SK-N-MC (cell line): ENCODE data around the gene C6orf136.

Source experiments
- DNase-seq: peaks from one replicate; pipeline ENCODE4 v3.0.0-alpha.2; 2011; ENCODE audit warnings: low read depth, low spot score
- H3K27ac ChIP-seq: fragments of 200-600 bp; sonication (generic); 2 replicates; pipeline ENCODE4 v1.5.1; 2016; ENCODE audit warnings: mixed run types
- H3K36me3 ChIP-seq: fragments of 200-600 bp; sonication (generic); 2 replicates; pipeline ENCODE4 v1.6.1; 2017; ENCODE audit warnings: antibody characterized with exemption, low read length, mixed read lengths; ENCODE audit not compliant: insufficient read depth
- H3K4me3 ChIP-seq: fragments of 200-600 bp; sonication (generic); 2 replicates; pipeline ENCODE4 v1.5.1; 2016
- H3K9ac ChIP-seq: fragments of 200-600 bp; sonication (generic); 2 replicates; pipeline ENCODE4 v1.8.0; 2017; ENCODE audit warnings: mixed run types, mixed read lengths; ENCODE audit not compliant: insufficient read length
- H3K9me3 ChIP-seq: fragments of 200-600 bp; sonication (generic); 2 replicates; pipeline ENCODE4 v1.6.1; 2017; ENCODE audit warnings: low read depth, mild to moderate bottlenecking, antibody characterized with exemption, low read length, moderate library complexity, mixed read lengths
- EZH2 ChIP-seq: fragments of 200-600 bp; sonication (generic); IDR thresholded peaks from one replicate; pipeline ENCODE4 v1.6.1; 2017; ENCODE audit warnings: antibody characterized with exemption
- FOXP2 ChIP-seq: optimal IDR thresholded peaks from 2 replicates; pipeline ENCODE3; 2011; ENCODE audit warnings: mild to moderate bottlenecking, moderate library complexity; ENCODE audit not compliant: insufficient read depth; ENCODE audit errors: extremely low read length, control extremely low read depth
- POLR2AphosphoS5 ChIP-seq: IDR thresholded peaks from 2 replicates; pipeline ENCODE4 v1.6.1; 2012; ENCODE audit warnings: mild to moderate bottlenecking, low read depth, low read length, borderline replicate concordance

The C6orf136 gene

GRCh38 chr6:30682143-30683117 is 35.5 kb downstream of the C6orf136 start:
- H3K36me3 ChIP-seq = peaks cover 5% of the 10 kb centered on the region
- H3K27ac ChIP-seq = peak overlapping the region; percentile 83
- peak overlapping the region; percentile 74 for H3K9ac ChIP-seq
- TF ChIP-seq EZH2 (no peak), FOXP2 (no peak), POLR2AphosphoS5 (peak; percentile 61)
- peak overlapping the region; percentile 78 for H3K4me3 ChIP-seq
- H3K9me3 ChIP-seq = no peaks in the 10 kb centered on the region
- DNase-seq = no peak

GRCh38 chr6:30683183-30683979 is 36.4 kb downstream of the C6orf136 start:
- H3K9me3 ChIP-seq = no peaks in the 10 kb centered on the region
- H3K4me3 ChIP-seq = peak overlapping the region; percentile 78
- H3K9ac ChIP-seq = peak overlapping the region; percentile 74
- peaks cover 5% of the 10 kb centered on the region for H3K36me3 ChIP-seq
- TF ChIP-seq EZH2 (no peak), FOXP2 (no peak), POLR2AphosphoS5 (no peak)
- H3K27ac ChIP-seq = peak overlapping the region; percentile 83
- no peak for DNase-seq

GRCh38 chr6:30683980-30684338 is 37.0 kb downstream of the C6orf136 start:
- TF ChIP-seq FOXP2 (no peak), POLR2AphosphoS5 (no peak), EZH2 (no peak)
- no peak for DNase-seq
- Histone ChIP-seq H3K36me3 (no peaks in the 10 kb centered on the region; the same call in 1 of the 2 replicates), H3K9ac (peak overlapping the region; percentile 74), H3K4me3 (peak overlapping the region; percentile 78), H3K9me3 (no peaks in the 10 kb centered on the region), H3K27ac (peak overlapping the region; percentile 83; the same call in 1 of the 2 replicates)

GRCh38 chr6:30684386-30685156 is 37.6 kb downstream of the C6orf136 start:
- H3K4me3 ChIP-seq = peak overlapping the region; percentile 78

GRCh38 chr6:30685157-30686008 is 38.5 kb downstream of the C6orf136 start:
- DNase-seq = no peak
- H3K27ac ChIP-seq = no peak overlapping the region
- H3K9ac ChIP-seq = peak overlapping the region; percentile 81
- peak overlapping the region; percentile 96 for H3K4me3 ChIP-seq
- no peaks in the 10 kb centered on the region for H3K9me3 ChIP-seq
- no peak for TF ChIP-seq FOXP2
- no peak for TF ChIP-seq EZH2
- no peak for TF ChIP-seq POLR2AphosphoS5
- no peaks in the 10 kb centered on the region for H3K36me3 ChIP-seq

More at GRCh38 chr6:30684386-30685156, 37.6 kb downstream of the C6orf136 start:
- no peak for TF ChIP-seq FOXP2
- no peak for TF ChIP-seq POLR2AphosphoS5
- no peak for TF ChIP-seq EZH2
- H3K9ac ChIP-seq = peak overlapping the region; percentile 74
- H3K9me3 ChIP-seq = no peaks in the 10 kb centered on the region
- no peaks in the 10 kb centered on the region for H3K36me3 ChIP-seq
- peak overlapping the region; percentile 83; the same call in 1 of the 2 replicates for H3K27ac ChIP-seq
- DNase-seq = no peak

GRCh38 chr6:30686009-30686907 is 39.3 kb downstream of the C6orf136 start, which contains the start of gene PPP1R18:
TSS of gene PPP1R18 (minus strand) at chr6:30686645. CDS start at chr6:30686018, 627 bp downstream.
- peak within 1 kb of the TSS; percentile 54; the same call in 1 of the 2 replicates for H3K27ac ChIP-seq
- no peaks in the 10 kb centered on the region for H3K9me3 ChIP-seq
- DNase-seq = no peak

More at GRCh38 chr6:30686009-30686907, 39.3 kb downstream of the C6orf136 start, which contains the start of gene PPP1R18:
- H3K9ac ChIP-seq = peak within 1 kb of the TSS; percentile 81
- H3K36me3 ChIP-seq = no peaks in the 10 kb centered on the region
- TF ChIP-seq EZH2 (no peak), POLR2AphosphoS5 (peak; percentile 36; the same call in 1 of the 2 replicates)
- H3K4me3 ChIP-seq = peak within 1 kb of the TSS; percentile 96
